ENCODE results near the gene NR3C2. TPM values are rescaled to one million over a fixed set of nuclear protein-coding genes. Genes with fewer than 3 reads are reported as not detected.

NR3C2 gene
- total RNA-seq, 1 experiment from 2014 or later = 0.96 TPM

GRCh38 chr4:148207068-148207467, 235.1 kb downstream of the NR3C2 start:
- BruUV-seq (replicated peaks) = no TSS peak

GRCh38 chr4:148205476-148205875, 236.7 kb downstream of the NR3C2 start:
- Histone ChIP-seq H3K9me2 (ENCODE audit: insufficient read depth) (no peaks in the 10 kb centered on the region), H4K20me1 (ENCODE audit: insufficient read depth) (no peaks in the 10 kb centered on the region), H3K36me3 (ENCODE audit: low read depth) (no peaks in the 10 kb centered on the region), H3K9me3 (ENCODE audit: insufficient read depth, low read depth) (no peaks in the 10 kb centered on the region), H3K4me2 (no peak overlapping the region), H3K27me3 (ENCODE audit: insufficient read depth, low read depth) (no peaks in the 10 kb centered on the region), H3F3A (ENCODE audit: insufficient read depth, low read depth) (no peaks in the 10 kb centered on the region), H3K4me3 (no peak overlapping the region), H3K4me1 (replicated peaks; ENCODE audit: insufficient read depth) (no peaks in the 10 kb centered on the region), H2AFZ (no peak overlapping the region), H3K79me2 (ENCODE audit: low read depth) (no peaks in the 10 kb centered on the region), H3K27ac (no peak overlapping the region)
- no TSS peak for BruUV-seq (replicated peaks)
- TF ChIP-seq CTCF (conservative IDR thresholded peaks at IDR 0.05) = no peak
- TF ChIP-seq EZH2 (IDR thresholded peaks at IDR 0.05; ENCODE audit: low read depth) = no peak
- intact Hi-C loops (cut with micrococcal nuclease; ENCODE audit: unreplicated experiment) = no loop called here
- POLR2A ChIA-PET (ENCODE audit: unreplicated experiment) = no interaction called here
- CTCF ChIA-PET = no interaction called here
- no peak for DNase-seq

More at GRCh38 chr4:148207068-148207467, 235.1 kb downstream of the NR3C2 start:
- no peaks in the 10 kb centered on the region for H3F3A ChIP-seq (ENCODE audit: insufficient read depth, low read depth)
- H3K27ac ChIP-seq = no peak overlapping the region
- no peaks in the 10 kb centered on the region for H4K20me1 ChIP-seq (ENCODE audit: insufficient read depth)
- H3K9me2 ChIP-seq (ENCODE audit: insufficient read depth) = no peaks in the 10 kb centered on the region
- TF ChIP-seq EZH2 (IDR thresholded peaks at IDR 0.05; ENCODE audit: low read depth) (no peak), CTCF (conservative IDR thresholded peaks at IDR 0.05) (no peak)
- no peak overlapping the region for H2AFZ ChIP-seq
- H3K27me3 ChIP-seq (ENCODE audit: insufficient read depth, low read depth) = no peaks in the 10 kb centered on the region
- H3K9me3 ChIP-seq (ENCODE audit: insufficient read depth, low read depth) = no peaks in the 10 kb centered on the region
- intact Hi-C loops (cut with micrococcal nuclease; ENCODE audit: unreplicated experiment) = no loop called here
- CTCF ChIA-PET = no interaction called here
- H3K4me3 ChIP-seq = no peak overlapping the region
- no peaks in the 10 kb centered on the region for H3K36me3 ChIP-seq (ENCODE audit: low read depth)
- no peaks in the 10 kb centered on the region for H3K79me2 ChIP-seq (ENCODE audit: low read depth)
- no peaks in the 10 kb centered on the region for H3K4me1 ChIP-seq (replicated peaks; ENCODE audit: insufficient read depth)
- no peak for DNase-seq
- no peak overlapping the region for H3K4me2 ChIP-seq
- POLR2A ChIA-PET (ENCODE audit: unreplicated experiment) = no interaction called here

- ChIA-PET POLR2A (ENCODE audit: unreplicated experiment) (no interaction called here), CTCF (no interaction called here)
- Histone ChIP-seq H3K36me3 (ENCODE audit: low read depth) (no peaks in the 10 kb centered on the region), H3K9me3 (ENCODE audit: insufficient read depth, low read depth) (no peaks in the 10 kb centered on the region), H3K27ac (no peak overlapping the region), H3K79me2 (ENCODE audit: low read depth) (no peaks in the 10 kb centered on the region), H3K27me3 (ENCODE audit: insufficient read depth, low read depth) (no peaks in the 10 kb centered on the region), H3K4me3 (no peak overlapping the region), H3K4me2 (no peak overlapping the region), H4K20me1 (ENCODE audit: insufficient read depth) (no peaks in the 10 kb centered on the region), H3F3A (ENCODE audit: insufficient read depth, low read depth) (no peaks in the 10 kb centered on the region), H3K9me2 (ENCODE audit: insufficient read depth) (no peaks in the 10 kb centered on the region), H2AFZ (no peak overlapping the region), H3K4me1 (replicated peaks; ENCODE audit: insufficient read depth) (no peaks in the 10 kb centered on the region)
- no peak for DNase-seq
- intact Hi-C loops (cut with micrococcal nuclease; ENCODE audit: unreplicated experiment) = no loop called here
- BruUV-seq (replicated peaks) = no TSS peak
- TF ChIP-seq CTCF (conservative IDR thresholded peaks at IDR 0.05) = no peak
- no peak for TF ChIP-seq EZH2 (IDR thresholded peaks at IDR 0.05; ENCODE audit: low read depth)
Observed at GRCh38 chr4:148204892-148205291, 237.3 kb downstream of the NR3C2 start.

All from PC-9 (cell line).